Measurements from ENCODE around the gene SP9.

The SP9 gene

DNA sequence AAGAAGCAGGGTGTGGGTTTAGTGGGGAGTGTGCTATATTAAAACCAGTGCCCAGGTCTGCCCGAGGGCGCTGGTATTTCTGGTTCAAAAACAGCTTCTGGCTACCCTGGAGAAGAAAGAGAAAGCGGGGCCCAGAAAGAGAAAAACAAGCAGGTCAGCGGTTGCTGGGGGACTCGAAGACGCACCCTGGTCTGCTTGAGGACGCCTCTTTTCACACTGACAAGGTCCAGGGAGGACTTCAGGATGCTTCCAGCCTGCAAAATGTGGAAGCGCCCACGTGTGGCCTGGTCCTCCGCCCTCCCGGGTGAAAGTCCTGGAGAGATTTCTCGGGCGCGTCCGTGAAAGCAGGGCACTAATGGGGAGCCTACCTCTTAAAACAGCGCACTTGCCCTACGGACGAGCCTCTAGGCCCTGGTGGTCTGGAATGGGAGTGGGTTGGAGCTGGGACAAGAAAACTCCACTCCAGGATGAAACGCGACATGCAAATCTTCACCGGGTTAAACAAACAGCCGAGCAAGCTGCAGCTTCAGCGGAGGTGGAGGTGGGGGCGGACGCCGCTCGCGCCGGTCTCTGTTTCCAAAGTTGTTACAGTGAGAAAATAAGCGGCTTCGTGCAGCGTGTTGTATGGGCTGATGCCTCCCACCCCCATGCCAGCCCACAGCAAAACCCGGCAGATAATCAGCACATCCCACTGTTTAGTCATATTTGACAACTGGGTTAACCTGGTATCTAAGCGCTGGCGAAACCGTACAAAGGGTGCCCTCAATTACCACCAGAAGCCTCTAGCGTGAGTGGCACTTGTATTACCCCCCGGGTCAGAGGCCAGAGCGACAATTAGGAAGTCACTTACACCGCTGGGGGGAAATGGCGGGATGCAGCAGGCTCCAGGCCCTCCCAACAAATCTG, 1.1 kb upstream of the SP9 start:
- DNase-seq: peak in 1 of 5 experiments; percentile 48

DNA sequence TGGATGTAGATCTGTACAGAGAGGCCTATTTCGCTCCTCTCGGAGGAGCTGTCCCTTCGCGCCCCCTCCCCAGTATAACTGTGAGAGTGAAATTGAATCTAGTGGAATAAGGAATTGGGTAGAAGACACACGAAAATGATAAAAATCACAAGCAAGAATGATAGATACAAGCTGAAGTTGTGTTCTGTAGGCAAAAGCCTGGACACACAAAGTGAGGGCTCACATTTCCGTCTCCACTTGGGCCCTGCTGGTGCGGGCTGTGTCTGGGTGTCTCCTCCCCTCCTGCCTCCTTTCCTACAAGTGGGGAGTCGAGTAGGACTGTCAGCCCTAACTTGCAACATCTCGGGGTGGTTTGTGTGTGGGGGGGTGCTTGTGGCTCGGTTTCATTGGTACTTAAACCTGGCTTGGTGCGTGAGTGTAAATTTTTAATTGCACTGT, 457 bp upstream of the SP9 start:
- no peak for DNase-seq

DNA sequence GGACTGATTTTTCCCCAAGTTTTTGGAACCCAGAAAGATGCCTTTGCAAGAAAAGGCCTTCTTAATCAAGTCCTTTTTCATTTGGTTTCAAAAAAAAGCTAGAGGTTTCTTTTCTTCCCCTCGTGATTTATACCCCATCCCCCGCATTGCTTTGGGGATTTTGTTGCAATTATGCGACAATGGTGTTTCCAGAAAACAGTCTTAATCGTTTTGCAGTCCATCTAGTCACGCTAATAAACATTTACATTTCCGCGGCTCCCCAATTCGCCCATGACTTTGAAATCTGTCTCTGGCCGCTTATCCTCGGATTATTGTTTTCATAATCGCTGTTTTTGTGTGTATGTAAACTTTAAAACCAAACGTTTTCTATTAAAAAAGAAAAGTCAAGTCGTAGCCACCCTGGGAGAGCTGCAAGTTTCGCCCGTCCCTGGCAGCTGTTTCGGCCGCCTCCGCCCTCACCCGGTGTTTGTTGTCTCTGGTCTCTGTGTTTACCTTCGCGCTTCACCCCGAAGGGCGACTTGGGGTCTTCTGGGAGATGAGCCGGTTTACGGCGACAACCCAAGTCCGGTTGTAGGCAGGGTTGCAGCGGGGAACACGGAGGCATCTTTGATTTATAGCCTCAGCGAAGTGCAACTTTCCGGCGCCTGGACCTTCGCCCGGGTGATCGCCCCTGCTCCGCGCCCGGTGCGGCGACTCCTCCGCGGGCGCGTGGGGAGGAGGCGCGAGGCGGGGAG, 667 bp downstream of the SP9 start:
- DNase-seq: no peak

DNA sequence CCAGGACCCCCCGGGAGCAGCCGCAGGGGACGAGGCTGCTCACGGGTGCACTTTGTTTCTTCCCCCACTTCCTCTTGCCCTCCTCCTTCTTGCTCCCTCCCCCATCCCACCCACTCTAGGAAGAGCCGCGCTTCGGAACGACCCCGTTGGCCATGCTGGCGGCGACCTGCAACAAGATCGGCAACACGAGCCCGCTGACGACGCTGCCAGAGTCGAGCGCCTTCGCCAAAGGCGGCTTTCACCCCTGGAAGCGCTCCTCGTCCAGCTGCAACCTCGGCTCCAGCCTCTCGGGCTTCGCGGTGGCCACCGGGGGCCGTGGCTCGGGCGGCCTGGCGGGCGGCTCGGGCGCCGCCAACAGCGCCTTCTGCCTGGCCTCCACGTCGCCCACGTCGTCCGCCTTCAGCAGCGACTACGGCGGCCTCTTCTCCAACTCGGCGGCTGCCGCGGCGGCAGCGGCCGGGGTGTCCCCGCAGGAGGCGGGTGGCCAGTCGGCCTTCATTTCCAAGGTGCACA, 1.3 kb downstream of the SP9 start:
- DNase-seq: peak in 1 of 5 experiments; percentile 46

DNA sequence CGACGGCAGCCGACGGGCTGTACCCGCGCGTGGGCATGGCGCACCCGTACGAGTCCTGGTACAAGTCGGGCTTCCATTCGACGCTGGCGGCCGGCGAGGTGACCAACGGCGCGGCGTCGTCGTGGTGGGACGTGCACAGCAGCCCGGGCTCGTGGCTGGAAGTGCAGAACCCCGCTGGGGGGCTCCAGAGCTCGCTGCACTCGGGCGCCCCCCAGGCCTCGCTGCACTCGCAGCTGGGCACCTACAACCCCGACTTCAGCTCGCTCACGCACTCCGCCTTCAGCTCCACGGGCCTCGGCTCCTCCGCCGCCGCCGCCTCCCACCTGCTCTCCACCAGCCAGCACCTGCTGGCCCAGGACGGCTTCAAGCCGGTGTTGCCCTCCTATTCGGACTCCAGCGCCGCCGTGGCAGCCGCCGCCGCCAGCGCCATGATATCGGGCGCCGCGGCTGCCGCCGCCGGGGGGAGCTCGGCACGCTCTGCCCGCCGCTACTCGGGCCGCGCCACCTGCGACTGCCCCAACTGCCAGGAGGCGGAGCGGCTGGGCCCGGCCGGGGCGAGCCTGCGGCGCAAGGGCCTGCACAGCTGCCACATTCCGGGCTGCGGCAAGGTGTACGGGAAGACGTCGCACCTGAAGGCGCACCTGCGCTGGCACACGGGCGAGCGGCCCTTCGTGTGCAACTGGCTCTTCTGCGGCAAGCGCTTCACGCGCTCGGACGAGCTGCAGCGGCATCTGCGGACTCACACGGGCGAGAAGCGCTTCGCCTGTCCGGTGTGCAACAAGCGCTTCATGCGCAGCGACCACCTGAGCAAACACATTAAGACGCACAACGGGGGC, 2.0 kb downstream of the SP9 start:
- DNase-seq: peak in 2 of 5 experiments; percentile 37 to 60

DNA sequence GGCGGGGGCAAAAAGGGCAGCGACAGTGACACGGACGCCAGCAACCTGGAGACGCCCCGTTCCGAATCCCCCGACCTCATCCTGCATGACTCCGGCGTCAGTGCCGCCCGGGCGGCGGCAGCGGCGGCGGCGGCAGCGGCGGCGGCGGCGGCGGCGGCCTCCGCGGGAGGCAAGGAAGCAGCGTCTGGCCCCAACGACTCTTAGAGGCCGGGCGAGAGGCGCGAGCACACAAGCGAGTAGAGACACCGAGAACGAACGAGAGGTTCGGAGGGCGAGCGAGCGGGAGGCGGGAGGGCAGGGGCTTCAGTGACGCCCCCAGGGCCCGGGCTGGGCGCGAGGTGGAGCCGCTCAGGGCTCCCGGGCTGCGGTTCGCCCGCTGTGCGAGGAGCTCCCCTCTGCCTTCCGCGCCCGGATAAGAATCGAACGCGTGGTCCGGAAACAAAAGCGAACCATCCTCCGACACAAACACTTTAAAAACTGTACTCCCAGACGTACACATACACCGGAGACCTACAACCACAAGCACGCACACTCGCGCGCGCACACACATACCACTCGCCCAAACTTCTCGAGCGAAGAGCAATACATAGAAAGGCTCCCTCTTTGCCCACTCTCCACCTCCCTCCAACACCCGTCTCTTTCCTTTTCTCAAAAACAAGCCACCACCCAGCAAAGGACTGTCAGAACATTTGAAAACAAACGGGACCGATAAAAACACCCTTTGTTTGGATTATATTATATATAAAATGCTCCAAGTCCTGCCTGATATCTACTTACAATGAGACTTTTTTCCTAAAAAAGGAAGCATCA, 2.8 kb downstream of the SP9 start:
- peak in 1 of 5 experiments; percentile 73 for DNase-seq

DNA sequence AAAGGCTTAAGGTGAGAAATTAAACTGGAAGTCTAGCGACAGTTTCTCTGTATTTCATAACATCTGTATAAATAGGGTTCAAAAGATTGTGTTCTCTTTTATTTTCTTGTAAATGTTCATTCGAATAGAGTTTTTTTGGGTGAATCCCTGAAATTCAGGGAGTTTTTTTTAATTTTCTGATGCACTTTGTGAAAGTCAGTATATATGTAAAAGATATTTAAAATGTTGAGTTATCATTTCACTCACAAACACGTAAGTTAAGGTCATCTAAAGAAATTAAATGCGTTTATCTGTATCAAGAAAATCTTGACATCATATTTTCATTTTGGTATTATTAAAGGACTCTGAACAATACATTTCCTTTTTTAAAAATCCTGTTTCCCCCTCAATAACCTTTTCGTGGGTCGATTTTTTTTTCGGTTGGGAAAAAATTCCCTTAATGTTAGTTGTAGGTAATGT, 3.4 kb downstream of the SP9 start:
- no peak for DNase-seq

DNA sequence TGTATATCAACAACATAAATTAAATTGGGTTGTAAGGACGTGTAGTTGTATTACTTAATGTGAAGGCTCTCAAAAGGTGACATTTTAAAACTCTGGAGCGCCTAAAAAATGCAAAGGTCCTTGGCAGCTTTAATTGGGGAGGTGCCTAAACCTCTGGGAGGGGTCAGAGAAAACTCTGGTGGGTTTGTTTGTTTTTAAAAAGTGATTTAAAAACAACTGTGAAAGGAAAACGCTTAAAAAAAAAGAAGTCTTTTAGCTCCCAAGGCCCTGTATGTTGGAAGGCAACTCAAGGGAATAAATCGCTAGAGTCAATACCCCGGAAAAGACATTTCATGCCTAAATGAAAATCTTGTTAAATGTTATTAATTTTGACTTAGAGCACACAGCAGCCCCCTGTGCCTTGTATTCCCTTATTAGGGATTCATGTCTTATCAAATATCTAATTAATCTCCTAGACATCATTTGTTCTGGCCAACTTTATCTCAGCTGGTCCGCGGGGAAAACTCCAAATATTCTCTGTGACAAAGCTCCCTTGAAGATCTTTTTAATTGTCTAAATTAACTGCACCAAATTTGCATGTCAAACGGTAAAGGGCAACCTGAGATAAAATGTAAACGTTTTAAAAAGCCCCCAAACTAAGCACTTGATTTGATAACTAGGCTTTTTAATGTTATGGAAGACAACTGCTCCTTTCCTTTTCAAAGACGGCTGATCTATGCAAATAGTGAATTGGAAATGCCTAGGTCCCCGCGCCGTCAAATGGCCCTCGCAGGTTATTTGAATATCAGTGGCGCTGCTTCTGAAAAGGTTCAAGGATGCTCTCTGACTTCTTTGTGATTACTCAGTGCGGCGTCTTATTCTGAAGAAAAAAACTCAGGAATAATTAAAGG, 4.2 kb downstream of the SP9 start:
- no peak for DNase-seq

DNA sequence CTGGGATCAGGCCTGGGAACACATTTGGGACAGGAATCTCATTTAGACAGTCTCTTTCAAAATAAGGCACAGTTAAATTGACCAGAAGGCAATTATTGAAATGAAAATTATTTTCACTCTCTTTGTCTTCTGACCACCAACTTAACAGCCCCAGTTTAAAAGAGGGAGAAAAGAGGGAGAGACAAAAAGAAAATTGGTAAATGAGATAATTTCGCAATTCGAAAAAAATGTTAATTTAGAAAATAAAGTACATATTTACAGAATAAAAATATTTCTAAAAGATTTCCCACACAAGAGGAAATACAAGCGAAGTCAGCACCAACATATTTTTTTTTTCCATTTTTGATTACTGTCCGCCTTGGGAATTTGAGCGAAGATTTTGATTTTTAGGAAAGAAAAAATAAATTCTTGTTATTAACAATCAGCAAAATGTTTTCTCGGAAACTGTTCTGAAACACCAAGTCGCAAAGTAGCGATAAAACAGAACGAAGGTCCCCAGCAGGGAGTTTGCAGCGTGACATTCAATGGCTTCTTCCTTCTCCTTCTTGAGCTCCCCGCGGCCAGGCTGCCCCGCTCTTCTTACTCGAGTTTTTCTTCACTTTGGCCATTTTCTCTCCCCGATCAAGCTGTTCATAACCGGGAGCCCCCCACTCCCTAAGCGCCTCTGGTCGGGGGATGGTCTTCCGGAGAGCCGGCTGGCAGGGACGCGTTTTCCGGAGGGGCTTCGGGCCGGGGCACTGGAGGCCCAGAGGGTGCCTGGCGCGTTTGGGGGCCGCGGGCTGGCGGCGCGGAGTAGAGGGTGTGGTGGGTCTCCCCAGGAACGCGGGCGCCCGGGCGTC, 5.0 kb downstream of the SP9 start:
- DNase-seq: no peak

DNA sequence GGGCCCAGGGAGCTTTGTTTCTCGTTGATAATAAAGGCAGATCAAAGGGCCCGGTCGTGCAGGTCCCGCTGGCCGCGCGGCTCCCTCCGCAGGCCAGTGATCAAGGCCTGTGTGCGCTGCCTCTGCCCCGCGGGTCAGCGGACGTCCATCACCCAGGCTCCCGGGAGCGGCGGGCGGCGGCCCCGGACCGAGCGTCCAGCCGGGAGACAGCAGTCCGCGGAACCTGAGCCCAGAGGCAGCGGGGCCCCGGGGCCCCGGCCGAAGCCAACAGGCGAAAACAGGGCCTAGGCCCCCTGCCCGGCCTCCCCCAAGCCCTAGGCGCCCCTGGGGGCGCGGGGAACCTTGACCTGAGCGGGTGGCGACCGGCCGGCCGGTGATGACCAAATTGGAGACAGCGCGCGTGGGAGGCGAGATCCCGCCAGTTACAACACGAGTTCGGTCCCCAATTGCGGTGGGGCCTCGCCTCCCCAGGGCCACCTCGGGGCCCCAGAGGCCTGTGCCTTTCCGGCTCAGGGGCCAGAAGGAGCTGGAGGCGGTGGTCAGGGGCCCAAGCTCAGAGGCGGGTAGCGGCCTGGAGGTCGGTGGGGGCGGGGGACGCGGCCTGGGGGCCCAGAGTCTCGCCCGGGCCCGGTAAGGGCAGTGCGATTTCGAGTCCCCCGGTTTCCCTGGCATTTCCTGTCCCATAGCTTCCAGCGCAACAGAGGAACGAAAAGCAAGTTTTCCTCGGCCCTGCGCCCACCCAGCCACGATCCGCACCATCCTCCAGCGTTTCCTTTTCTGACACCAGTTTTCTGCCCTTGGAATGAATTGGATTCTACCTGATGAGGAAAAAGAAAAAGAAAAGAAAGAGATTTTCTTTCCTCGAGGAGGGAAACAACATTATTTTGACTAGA, 5.9 kb downstream of the SP9 start:
- DNase-seq: no peak

DNA sequence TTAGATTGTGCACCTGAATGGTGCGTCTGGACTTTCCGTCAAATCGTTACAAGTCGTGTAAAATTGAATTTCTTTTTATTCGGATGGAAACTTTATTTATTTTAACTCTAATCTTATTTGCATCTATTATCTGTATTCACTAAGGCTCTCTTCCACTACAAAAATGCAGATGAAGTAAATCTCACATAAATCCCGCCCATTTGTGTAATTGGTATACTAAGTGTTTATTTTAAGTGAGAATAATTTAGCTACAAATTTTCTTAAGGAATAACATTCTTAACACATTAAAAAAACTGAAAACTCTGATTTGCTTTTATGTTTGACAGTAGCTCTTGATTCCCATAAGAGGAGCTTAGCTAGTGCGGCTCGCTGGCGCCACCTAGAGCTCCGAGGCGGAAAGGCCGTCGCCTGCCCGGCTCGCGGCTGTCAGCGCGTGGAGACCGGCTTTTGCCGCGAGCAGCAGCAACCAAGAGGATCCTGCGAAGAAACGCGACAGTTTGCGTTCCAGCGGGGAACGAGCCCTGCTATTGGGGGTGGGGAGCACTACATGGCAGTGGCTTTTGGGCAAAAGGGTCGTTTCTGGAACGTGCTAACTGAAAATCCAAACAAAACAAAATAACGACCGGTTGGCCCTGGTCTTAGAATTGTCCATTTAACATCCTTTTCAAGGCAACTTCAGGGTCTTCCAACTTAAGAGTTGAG, 6.7 kb downstream of the SP9 start:
- peak; percentile 74 to 85 (median 81) for DNase-seq

DNA sequence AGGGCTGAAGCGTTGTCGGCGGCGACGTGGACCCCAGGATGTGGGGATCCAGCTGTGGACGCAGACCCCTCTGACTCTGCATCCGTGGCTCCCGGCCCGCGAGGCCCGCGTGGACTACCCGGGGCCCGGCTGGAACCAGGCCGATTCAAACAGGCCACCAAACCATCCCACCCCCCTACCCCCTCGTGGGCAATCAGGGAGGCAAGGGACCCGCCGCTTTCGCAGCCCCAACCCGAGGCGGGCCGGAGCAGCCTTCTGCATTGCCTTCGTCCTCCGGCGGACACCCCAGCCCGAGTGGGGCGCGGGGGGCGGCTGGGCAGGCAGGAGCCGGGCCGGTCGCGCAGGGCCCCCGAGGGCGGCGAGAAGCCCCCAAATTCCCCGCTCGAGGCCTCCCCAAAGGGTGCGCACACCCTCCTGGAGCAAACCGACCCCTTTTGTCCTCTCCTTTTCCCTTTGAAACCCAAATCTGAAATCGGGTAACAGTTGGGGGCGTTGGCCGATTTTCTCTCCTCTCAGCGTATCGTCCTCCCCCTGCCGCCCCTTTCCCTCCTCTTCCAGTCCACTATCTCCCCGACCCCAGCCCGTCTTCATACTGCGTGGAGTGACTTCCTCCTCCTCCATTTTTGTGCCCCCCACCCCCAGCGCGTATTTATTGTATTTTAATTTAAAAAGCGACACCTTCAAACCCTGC, 7.4 kb downstream of the SP9 start:
- DNase-seq: no peak

DNA sequence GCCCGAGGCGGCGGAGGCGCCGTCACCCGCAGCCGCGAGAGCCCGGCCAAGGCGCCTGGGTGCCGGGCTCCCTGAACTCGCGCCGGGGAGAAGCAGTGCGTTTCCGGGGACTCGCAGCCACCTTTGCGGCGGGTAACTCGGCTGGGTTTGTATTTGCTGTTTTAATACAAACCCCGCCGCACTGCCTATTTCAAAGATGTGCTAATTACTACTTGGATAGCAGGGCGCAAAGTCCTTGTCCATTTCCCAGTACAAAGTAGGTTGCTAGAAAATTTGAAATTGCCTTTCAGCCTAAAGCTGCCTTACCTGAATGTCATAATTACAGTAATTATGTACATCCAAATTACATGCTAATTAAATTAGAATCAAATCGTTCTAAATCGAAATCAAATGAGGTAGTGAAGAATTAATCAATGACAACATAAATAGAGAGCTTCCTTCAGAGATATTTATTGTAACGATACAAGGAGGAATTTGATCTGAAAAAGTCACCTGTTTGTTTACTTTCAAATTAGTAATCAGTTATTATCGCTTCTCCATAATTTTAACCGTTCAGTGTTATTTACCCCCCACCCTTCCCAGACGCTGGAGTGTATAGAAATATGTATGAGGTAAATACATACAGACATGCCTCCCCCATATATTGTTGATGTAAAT, 8.1 kb downstream of the SP9 start:
- DNase-seq: peak in 1 of 5 experiments; percentile 54

DNA sequence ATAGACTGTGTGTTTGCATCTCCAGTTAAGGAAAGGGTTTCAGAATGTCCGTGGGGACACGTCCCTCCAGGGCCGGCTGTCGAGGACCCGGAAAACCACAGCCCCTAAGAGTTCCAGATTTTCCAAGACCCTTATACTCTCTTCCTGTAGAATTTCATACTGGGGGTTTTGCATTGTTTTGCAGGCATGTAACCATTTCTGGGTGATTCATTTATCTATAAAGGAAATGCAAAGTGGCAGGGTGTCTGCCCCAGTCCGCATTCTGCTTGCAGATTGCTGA, 8.5 kb downstream of the SP9 start:
- DNase-seq: no peak

DNA sequence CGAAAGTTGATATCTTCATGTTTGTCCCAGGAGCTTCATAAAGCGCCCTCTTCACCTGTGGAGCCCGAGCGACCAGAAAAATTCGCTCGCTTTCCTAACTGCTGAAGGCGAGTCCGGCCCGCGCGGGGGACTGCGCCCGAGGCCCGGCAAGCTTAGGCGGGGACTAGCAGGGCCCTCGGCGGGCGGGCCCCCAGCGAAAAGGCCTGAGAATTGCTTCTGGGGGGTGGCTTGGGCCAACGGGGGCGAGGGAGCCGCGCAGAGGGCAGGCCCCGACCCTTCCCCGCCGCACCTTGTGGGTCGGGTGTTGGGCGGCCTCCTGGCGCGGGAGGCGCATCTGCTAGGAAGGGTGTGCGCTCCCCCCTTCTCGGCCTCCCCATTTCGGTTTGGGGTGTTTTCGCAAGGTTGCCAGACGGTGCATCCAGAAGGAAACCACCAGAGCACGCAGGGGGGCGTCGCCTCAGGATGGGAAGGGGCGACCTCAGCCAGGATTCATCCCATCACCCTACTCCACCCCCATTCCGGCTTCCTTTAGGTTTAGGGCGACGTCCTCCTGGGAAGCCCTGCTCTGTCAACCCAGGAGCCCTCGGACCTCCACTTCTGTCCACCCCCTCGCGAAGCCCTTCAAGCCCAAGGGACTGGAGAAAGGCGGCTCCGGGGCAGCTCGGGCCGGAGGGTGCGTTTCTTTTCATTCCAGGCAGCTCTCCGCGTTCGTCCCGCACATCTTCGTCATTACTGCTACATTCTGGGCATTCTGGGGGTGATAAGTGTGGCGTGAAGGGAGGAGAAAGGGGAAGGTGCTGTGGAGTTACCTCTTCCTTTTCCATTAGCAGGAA, 9.1 kb downstream of the SP9 start:
- DNase-seq: no peak

Measured in T-helper 2 cell (primary cell).